EH (cell line): Measurements from ENCODE around the gene GPR18.

Experiments used
- DNase-seq: peaks from one replicate; pipeline ENCODE4 v3.0.0-alpha.2; 2015; ENCODE audit warnings: low read depth

GPR18 gene

DNA sequence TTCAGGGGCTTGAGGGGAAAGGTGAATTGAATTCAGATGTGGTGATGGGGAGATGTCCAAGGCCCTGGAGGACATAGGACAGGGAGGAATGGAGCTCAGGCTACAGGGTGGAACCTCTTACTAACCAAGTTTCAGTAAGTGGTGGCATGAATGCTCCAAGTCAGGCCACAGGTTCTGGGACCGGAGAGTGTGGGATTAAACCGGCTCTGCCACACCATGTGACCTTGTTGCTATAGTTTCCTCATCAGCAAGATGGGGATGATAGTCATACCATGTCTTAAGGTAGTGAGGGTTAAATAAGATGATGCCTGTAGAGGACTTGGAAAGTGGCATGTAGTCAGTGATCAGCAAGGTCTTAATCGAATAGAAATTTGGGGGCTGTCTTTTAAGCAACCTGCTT lies 32.7 kb upstream of the GPR18 start:
- no peak for DNase-seq

- no peak for DNase-seq
These were observed 31.6 kb upstream of the GPR18 start for GRCh38 chr13:99289674-99290337.

DNA sequence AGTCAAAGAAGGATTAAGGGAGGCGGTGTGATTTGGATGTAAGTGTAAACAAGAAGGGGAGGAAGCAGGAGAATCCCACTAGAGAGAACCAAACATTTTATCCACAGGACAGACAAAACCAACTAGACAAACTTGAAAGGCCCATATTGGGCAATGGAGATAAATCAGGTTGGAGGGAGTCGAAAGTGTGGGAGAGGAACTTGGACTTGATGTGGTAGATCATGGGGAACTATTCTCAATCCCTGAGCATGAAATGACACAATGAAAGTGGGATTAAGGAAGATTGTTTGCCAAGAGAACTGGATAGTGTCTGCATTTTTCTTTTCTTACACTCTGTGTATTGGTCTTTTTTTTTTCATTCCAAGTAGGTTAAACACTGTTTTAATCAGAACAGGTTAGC lies 31.1 kb upstream of the GPR18 start:
- no peak for DNase-seq

DNA sequence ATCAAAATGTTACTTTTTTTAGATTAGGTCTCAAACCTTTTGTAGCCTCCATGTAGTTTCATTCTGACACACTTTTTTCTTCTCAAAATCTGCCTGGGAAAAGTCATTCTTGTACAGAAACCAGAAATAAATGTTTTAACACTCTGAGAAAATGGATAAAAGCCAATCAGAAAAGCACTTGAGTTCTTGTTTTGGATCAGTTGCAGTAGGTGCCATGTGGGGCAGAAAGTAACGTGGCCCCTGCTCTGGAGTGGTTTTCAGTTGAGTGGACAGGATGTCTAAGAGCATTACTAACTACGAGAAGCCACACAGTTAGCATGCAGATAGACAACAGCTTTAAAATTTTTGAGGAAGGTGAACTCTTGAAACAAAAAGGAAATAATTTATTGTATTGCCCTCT lies 29.9 kb upstream of the GPR18 start:
- DNase-seq = no peak

DNA sequence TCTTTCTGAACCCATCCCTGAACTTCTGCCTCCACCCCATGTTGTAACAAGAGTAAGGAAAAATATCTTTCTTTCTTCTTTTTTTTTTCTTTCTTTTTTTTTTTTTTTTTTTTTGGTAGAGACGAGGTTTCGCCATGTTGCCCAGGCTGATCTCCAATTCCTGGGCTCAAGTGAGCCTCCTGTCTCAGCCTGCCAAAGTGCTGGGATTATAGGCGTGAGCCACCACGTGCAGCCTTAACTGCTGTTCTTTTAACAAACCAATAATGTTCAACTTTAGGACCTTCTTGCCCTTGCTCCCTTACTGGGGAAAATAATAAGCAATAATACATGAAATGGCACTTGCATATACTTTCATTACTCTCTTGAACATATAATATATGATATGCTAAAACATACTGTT lies 29.4 kb upstream of the GPR18 start:
- no peak for DNase-seq

DNA sequence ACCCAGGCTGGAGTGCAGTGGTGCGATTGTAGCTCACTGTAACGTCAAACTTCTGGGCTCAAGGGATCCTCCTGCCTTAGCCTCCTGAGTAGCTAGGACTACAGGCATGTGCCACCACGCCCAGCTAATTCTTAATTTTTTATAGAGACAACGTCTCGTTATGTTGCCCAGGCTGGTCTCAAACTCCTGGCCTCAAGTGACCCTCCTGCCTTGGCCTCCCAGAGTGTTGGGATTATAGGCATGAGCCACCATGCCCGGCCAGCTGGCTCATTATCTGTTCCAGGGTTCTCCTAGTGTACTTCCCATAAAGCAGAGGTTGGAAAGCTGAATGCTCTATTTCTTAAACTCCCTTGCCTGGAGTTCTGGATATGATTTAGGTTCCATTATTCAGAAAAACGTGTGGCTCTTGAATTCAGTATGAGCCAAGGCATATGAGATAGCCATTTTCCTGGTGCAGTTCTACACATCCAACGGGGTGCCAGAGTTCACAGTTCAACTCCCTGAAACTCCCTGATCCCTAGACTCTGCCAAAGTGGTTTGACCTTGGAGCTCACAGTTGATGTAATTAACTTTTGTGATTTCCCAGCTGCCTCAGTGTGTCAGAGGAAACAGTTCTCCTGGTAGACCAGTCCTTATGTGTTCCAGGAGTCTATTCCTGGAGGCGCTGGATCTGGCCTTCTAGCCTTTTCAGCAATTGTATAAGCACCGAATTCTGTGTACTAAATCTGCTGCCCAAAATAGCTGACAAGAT lies 27.4 kb upstream of the GPR18 start:
- DNase-seq = no peak

GRCh38 chr13:99282264-99283231 lies 24.4 kb upstream of the GPR18 start:
- DNase-seq = no peak

GRCh38 chr13:99281811-99282263 lies 23.7 kb upstream of the GPR18 start:
- DNase-seq = no peak

DNA sequence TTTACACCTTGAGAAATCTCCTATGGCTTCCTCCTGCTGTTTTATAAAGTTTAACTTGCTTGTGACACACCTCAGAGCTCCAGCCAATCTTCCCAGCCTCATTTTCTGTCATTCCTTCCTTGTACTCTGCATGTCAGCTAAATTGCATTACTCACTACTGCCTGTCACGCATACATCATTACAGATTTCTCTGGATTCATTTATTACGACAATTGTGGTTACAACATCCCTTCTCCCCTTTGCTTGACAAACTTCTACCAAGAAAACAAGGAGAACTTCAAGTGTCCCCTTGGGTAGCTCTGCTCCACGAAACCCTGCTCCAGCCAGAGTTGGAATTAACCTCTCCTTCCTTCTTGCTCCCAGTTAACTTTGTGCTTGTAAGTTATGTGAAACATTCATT lies 22.0 kb upstream of the GPR18 start:
- peak; percentile 48 for DNase-seq

GRCh38 chr13:99279637-99280036 lies 21.5 kb upstream of the GPR18 start:
- DNase-seq = no peak

- DNase-seq = no peak
These were observed 20.7 kb upstream of the GPR18 start for GRCh38 chr13:99278843-99279242.

- no peak for DNase-seq
These were observed 20.0 kb upstream of the GPR18 start for GRCh38 chr13:99278200-99278599.

- no peak for DNase-seq
These were observed 19.4 kb upstream of the GPR18 start for GRCh38 chr13:99277629-99278028.

DNA sequence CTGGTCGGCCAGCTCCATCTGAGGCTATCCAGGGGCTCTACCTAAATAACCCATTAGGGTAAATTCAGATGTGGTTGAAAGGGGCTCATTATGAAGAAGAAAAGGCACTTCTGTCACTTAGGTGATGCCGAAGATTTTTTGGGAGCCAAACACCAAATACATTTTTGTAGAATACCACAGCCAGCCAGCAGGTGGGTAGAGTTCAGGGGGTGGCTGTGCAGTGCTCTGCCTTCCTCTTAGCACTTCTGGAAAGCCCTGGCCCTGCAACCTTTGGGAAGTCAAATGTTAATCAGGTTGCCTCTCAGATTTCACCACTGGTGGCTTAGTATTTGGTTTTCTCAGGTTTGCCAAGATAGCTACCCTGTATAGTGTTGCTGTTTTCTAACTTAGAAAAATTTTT lies 18.5 kb upstream of the GPR18 start:
- no peak for DNase-seq

DNA sequence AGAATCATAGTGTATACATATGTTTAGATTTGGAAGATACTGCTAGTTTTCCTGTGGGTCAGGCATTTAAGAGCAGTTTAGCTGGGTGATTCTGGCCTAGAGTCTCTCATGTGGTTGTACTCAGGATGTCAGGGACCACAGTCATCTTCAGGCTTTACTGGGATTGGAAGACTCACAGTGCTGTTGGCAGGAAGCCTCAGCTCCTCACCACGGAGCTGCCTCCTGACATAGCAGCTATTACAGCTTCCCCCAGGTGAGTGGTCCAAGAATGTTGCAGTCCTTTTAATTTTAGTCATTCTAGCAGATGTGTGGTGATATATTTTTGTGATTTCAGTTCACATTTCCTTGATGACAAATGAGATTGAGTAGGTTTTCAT lies 16.9 kb upstream of the GPR18 start:
- DNase-seq = peak; percentile 66

- no peak for DNase-seq
These were observed 14.9 kb upstream of the GPR18 start for GRCh38 chr13:99273128-99273527.

- DNase-seq = no peak
These were observed 14.3 kb upstream of the GPR18 start for GRCh38 chr13:99272481-99272880.

DNA sequence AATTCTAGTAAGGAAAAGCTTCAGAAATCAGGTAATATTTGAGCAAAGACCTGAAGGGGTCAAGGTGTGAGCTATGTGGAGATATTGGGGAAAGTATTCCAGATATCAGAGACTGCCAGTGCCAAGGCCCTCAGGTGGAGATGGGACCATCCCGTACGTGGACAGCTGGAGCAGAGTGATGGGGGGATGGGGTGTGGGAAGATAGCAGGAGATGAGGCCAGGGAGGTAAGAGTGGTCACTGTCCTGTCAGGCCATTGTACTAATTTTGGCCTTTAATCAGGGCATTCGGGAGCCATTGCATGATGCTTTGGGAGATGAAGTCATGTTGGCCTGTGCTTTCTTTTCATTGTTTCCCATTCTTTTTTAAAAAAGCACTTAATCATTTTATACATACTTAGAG lies 13.1 kb upstream of the GPR18 start:
- no peak for DNase-seq

- DNase-seq = no peak
These were observed 12.3 kb upstream of the GPR18 start for GRCh38 chr13:99270518-99270917.

DNA sequence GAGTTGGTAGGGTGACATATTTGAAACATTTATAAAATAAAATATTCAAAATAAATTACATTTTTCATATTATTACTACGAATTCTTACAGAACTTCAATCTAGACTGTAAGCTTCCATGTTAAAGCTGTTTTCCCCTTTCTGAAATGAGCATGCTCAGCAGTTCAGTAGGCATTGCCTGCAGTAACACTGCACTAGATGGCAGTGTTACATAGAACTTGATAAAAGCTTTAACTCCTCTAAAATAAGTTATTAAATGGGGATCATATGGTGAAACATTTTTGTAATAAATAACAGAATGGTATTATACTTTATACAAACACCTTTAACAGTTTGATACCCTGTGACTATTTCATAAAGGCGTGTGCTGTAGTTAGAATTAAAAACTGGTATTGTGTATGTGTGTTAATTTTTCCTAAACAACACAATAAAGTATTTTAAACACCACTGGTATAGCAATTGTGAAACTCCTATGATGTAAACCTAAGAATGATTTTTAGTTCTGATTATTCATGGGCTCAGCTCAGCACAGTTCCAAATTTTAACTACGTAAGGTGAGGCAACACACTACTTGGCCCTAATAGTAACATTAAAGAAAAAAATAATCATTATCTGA lies 11.6 kb upstream of the GPR18 start:
- DNase-seq = peak; percentile 69

DNA sequence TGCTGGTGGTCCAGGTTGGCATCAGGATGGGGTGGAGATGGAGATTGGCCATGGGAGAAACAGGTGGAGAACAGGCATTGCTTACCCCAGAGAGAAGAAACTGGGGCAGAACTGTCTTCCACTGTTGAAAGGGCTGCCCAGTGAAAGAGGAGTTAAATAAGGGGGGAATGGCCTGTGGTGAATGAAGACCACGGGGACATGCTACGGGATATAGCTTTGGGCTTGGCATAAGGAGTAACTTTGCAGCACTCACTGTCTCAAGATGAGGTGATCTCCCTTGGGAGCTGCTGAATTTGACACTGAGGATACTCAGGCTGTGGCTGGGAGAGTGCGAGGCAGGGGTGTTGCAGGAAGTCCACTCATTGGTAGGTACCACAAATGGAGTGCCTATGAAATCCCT lies 10.6 kb upstream of the GPR18 start:
- no peak for DNase-seq

DNA sequence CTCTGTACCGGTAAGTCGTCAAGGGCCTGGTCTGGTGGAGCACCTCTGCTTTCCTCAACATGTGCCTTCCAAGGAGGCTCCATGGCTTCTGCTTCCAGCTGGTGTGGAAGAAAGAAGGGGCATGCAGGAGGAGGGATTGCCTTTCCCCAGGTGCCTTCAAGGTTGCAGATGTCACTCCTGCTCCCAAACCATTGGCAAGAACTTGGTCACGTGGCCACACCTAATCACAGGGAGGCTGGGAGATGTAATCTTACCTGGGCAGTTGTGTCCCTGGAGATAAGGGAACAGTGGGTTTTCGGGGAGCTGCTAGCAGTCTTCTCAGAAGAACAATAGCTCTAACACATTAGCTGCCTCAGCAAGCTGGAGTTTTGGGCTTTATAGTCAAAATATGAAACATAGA lies 9.7 kb upstream of the GPR18 start:
- no peak for DNase-seq
